Neural cell (in vitro differentiated cells): Measurements from ENCODE around the gene PHLPP2. TPM values are rescaled to one million over a fixed set of nuclear protein-coding genes. Genes with fewer than 3 reads are reported as not detected.

Experiments used
- H2AFZ ChIP-seq: fragments of 200-600, 300-800 bp; sonication (generic), shearing (Covaris generic); 2 replicates; pipeline ENCODE4 v1.6.0; 2014; ENCODE audit warnings: low read depth, mild to moderate bottlenecking, antibody characterized with exemption, low read length, moderate library complexity
- H3F3A ChIP-seq: fragments of 200-600 bp; shearing (Covaris generic); 2 replicates; pipeline ENCODE4 v1.6.1; 2016; ENCODE audit warnings: mild to moderate bottlenecking, moderate library complexity, mixed read lengths, antibody characterized with exemption, low read length; ENCODE audit not compliant: insufficient read depth, poor library complexity, severe bottlenecking
- H3K27ac ChIP-seq: fragments of 200-600, 300-800 bp; sonication (generic), shearing (Covaris generic); 2 replicates; pipeline ENCODE4 v1.5.1; 2014; ENCODE audit warnings: mild to moderate bottlenecking, low read length, moderate library complexity
- H3K27me3 ChIP-seq: fragments of 300-800, 200-600 bp; sonication (generic), shearing (Covaris generic); 2 replicates; pipeline ENCODE4 v1.6.0; 2014; ENCODE audit warnings: mild to moderate bottlenecking, low read depth, low read length, moderate library complexity; ENCODE audit not compliant: insufficient read depth
- H3K36me3 ChIP-seq: fragments of 300-800, 200-600 bp; sonication (generic), shearing (Covaris generic); 2 replicates; pipeline ENCODE4 v1.5.1; 2014; ENCODE audit warnings: mild to moderate bottlenecking, antibody characterized with exemption, low read length, moderate library complexity; ENCODE audit not compliant: insufficient read depth
- H3K4me2 ChIP-seq: fragments of 300-800, 200-600 bp; sonication (generic), shearing (Covaris generic); 2 replicates; pipeline ENCODE4 v1.6.0; 2014; ENCODE audit warnings: mild to moderate bottlenecking, low read length
- H3K4me3 ChIP-seq: fragments of 300-800, 200-600 bp; sonication (generic), shearing (Covaris generic); 2 replicates; pipeline ENCODE4 v1.5.1; 2014; ENCODE audit warnings: mild to moderate bottlenecking, low read length, moderate library complexity
- H3K79me2 ChIP-seq: fragments of 200-600 bp; shearing (Covaris generic); replicated peaks from 2 replicates; pipeline ENCODE4 v1.6.0; 2014; ENCODE audit warnings: mild to moderate bottlenecking, low read length, moderate library complexity; ENCODE audit not compliant: insufficient read depth
- H3K9ac ChIP-seq: fragments of 300-800, 200-600 bp; sonication (generic), shearing (Covaris generic); 2 replicates; pipeline ENCODE4 v1.6.1; 2016; ENCODE audit warnings: mild to moderate bottlenecking, low read length, mixed read lengths
- H3K9me2 ChIP-seq: fragments of 200-600 bp; shearing (Covaris generic); 2 replicates; pipeline ENCODE4 v1.6.1; 2016; ENCODE audit warnings: mild to moderate bottlenecking, low read length, mixed read lengths; ENCODE audit not compliant: insufficient read depth
- H3K9me3 ChIP-seq: fragments of 200-600, 300-800 bp; sonication (generic), shearing (Covaris generic); 2 replicates; pipeline ENCODE4 v1.6.1; 2016; ENCODE audit warnings: mild to moderate bottlenecking, mixed run types, low read length, moderate library complexity, mixed read lengths
- H4K20me1 ChIP-seq: fragments of 200-600 bp; shearing (Covaris generic); 2 replicates; pipeline ENCODE4 v1.6.1; 2016; ENCODE audit warnings: mild to moderate bottlenecking, mixed run types; ENCODE audit not compliant: insufficient read depth
- EP300 ChIP-seq: fragments of 450-650 bp; conservative IDR thresholded peaks from 2 replicates; pipeline ENCODE4 v1.6.1; 2014; ENCODE audit warnings: antibody characterized with exemption, mild to moderate bottlenecking, moderate library complexity; ENCODE audit not compliant: poor library complexity, severe bottlenecking
- EZH2 ChIP-seq: fragments of 200-600, 300-800 bp; shearing (Covaris generic), sonication (generic); IDR thresholded peaks from 2 replicates; pipeline ENCODE4 v1.6.1; 2014; ENCODE audit warnings: antibody characterized with exemption, low read length, borderline replicate concordance, mild to moderate bottlenecking; ENCODE audit not compliant: insufficient read depth, poor library complexity, severe bottlenecking
- MXI1 ChIP-seq: fragments of 450-650 bp; conservative IDR thresholded peaks from 2 replicates; pipeline ENCODE4 v1.6.1; 2014; ENCODE audit warnings: antibody characterized with exemption, mild to moderate bottlenecking; ENCODE audit not compliant: poor library complexity, severe bottlenecking
- POLR2AphosphoS5 ChIP-seq: IDR thresholded peaks from 2 replicates; pipeline ENCODE4 v1.6.1; 2012
- RAD21 ChIP-seq: fragments of 450-650 bp; conservative IDR thresholded peaks from 2 replicates; pipeline ENCODE4 v1.6.1; 2014; ENCODE audit warnings: antibody characterized with exemption, mild to moderate bottlenecking, moderate library complexity
- SMC3 ChIP-seq: fragments of 450-650 bp; conservative IDR thresholded peaks from 2 replicates; pipeline ENCODE4 v1.6.1; 2014; ENCODE audit warnings: antibody characterized with exemption, mild to moderate bottlenecking, moderate library complexity; ENCODE audit not compliant: poor library complexity
- TAF1 ChIP-seq: IDR thresholded peaks from 2 replicates; pipeline ENCODE4 v1.6.1; 2012; ENCODE audit warnings: low read depth
- polyA plus RNA-seq: library from polyadenylated mRNA; depleted of rRNA; stranded (reverse); fragments of >200 nt; gene quantifications from 2 replicates; pipeline ENCODE4 v1.2.3, GENCODE V29; 2014
- TF ChIP-seq, protein P1 (sequence below): fragments of 450-650 bp; IDR thresholded peaks from 2 replicates; pipeline ENCODE4 v1.5.1; 2014; ENCODE audit warnings: antibody characterized with exemption, mild to moderate bottlenecking, moderate library complexity; ENCODE audit not compliant: poor library complexity, severe bottlenecking
- TF ChIP-seq, protein P2 (sequence below): IDR thresholded peaks from 2 replicates; pipeline ENCODE4 v1.6.1; 2012; ENCODE audit warnings: borderline replicate concordance

Gene PHLPP2
- polyA plus RNA-seq, 1 donor from 2014 or later, result 11.0 TPM

DNA sequence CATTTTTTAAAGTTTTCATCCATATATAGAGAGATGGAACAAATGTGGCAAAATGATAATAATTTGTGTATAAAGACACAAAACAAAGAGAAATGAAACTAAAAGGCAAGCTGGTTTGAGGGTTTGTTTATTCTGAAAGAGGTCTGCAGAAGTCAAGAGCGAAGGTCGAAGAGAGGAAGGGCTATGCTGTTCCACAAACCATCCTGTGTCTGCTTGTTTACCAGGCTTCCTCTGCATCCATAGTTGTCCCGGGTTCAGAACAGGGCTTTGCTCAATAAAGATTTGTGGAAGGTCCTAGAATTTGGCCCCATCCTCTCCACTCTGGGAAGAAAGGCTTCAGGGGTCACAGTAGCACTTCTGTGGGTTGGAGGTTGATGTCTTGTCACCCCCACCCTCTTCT is 100.9 kb downstream of the PHLPP2 start:
- H3K27ac ChIP-seq, result no peak overlapping the region
- no peak overlapping the region for H3K9ac ChIP-seq
- H3K9me3 ChIP-seq, result no peaks in the 10 kb centered on the region
- no peak overlapping the region for H3K4me3 ChIP-seq
- no peaks in the 10 kb centered on the region for H4K20me1 ChIP-seq
- no peaks in the 10 kb centered on the region for H3F3A ChIP-seq
- no peaks in the 10 kb centered on the region for H3K36me3 ChIP-seq
- H3K79me2 ChIP-seq, result no peaks in the 10 kb centered on the region
- H3K27me3 ChIP-seq, result peaks cover 50% of the 10 kb centered on the region
- TF ChIP-seq TAF1, result no peak
- TF ChIP-seq POLR2AphosphoS5, result no peak
- no peak for TF ChIP-seq SMC3
- TF ChIP-seq MXI1, result no peak
- no peak for TF ChIP-seq EP300
- TF ChIP-seq EZH2, result no peak
- TF ChIP-seq, protein P1, sequence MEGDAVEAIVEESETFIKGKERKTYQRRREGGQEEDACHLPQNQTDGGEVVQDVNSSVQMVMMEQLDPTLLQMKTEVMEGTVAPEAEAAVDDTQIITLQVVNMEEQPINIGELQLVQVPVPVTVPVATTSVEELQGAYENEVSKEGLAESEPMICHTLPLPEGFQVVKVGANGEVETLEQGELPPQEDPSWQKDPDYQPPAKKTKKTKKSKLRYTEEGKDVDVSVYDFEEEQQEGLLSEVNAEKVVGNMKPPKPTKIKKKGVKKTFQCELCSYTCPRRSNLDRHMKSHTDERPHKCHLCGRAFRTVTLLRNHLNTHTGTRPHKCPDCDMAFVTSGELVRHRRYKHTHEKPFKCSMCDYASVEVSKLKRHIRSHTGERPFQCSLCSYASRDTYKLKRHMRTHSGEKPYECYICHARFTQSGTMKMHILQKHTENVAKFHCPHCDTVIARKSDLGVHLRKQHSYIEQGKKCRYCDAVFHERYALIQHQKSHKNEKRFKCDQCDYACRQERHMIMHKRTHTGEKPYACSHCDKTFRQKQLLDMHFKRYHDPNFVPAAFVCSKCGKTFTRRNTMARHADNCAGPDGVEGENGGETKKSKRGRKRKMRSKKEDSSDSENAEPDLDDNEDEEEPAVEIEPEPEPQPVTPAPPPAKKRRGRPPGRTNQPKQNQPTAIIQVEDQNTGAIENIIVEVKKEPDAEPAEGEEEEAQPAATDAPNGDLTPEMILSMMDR, result no peak
- TF ChIP-seq RAD21, result no peak
- TF ChIP-seq, protein P2, sequence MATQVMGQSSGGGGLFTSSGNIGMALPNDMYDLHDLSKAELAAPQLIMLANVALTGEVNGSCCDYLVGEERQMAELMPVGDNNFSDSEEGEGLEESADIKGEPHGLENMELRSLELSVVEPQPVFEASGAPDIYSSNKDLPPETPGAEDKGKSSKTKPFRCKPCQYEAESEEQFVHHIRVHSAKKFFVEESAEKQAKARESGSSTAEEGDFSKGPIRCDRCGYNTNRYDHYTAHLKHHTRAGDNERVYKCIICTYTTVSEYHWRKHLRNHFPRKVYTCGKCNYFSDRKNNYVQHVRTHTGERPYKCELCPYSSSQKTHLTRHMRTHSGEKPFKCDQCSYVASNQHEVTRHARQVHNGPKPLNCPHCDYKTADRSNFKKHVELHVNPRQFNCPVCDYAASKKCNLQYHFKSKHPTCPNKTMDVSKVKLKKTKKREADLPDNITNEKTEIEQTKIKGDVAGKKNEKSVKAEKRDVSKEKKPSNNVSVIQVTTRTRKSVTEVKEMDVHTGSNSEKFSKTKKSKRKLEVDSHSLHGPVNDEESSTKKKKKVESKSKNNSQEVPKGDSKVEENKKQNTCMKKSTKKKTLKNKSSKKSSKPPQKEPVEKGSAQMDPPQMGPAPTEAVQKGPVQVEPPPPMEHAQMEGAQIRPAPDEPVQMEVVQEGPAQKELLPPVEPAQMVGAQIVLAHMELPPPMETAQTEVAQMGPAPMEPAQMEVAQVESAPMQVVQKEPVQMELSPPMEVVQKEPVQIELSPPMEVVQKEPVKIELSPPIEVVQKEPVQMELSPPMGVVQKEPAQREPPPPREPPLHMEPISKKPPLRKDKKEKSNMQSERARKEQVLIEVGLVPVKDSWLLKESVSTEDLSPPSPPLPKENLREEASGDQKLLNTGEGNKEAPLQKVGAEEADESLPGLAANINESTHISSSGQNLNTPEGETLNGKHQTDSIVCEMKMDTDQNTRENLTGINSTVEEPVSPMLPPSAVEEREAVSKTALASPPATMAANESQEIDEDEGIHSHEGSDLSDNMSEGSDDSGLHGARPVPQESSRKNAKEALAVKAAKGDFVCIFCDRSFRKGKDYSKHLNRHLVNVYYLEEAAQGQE, result no peak
- H3K9me2 ChIP-seq, result no peaks in the 10 kb centered on the region
- H2AFZ ChIP-seq, result no peak overlapping the region
- H3K4me2 ChIP-seq, result no peak overlapping the region

- Histone ChIP-seq H3K9ac (no peak overlapping the region), H3K79me2 (no peaks in the 10 kb centered on the region), H2AFZ (no peak overlapping the region), H3K4me3 (no peak overlapping the region), H4K20me1 (no peaks in the 10 kb centered on the region), H3K9me2 (no peaks in the 10 kb centered on the region), H3K4me2 (no peak overlapping the region), H3F3A (no peaks in the 10 kb centered on the region), H3K36me3 (no peaks in the 10 kb centered on the region), H3K27ac (no peak overlapping the region), H3K9me3 (no peaks in the 10 kb centered on the region), H3K27me3 (peaks cover 41% of the 10 kb centered on the region)
- TF ChIP-seq, protein P1, result no peak
- TF ChIP-seq EZH2 (no peak), POLR2AphosphoS5 (no peak), MXI1 (no peak), EP300 (no peak), RAD21 (no peak), TAF1 (no peak), SMC3 (no peak)
- TF ChIP-seq, protein P2, result no peak
Observed at GRCh38 chr16:71622088-71622487, 102.4 kb downstream of the PHLPP2 start.
